Measurements from ENCODE around the gene HOXA11.
A peak's percentile ranks its signal among the peaks of the same experiment; 100 is the strongest.

The HOXA11 gene

DNA sequence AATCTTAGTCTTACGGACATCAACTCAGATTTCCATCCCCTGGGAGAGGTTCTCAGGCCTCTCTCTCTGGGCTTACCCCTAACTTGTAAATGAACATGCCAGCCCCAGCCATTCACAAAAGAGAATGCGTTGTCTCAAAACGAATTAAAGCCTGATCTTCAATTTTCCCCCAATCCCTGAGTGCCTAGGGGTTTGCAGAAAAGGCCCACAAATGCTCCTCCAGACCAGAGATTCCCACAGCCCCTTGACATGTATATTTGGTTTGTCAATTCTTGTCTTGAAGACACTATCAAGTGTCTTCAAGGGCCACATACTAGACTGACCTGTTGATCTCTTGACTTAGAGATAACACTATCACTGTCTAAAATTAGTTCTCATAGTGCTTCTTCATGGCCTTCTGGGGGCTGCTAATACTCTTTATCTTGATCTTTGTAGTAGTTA is 26.8 kb upstream of the HOXA11 start:
- no peak; the same call in 1 of the 2 replicates for TF ChIP-seq EZH2phosphoT487 (IDR thresholded peaks at IDR 0.05; ENCODE audit: borderline replicate concordance, low read length)
- TF ChIP-seq, protein P1, sequence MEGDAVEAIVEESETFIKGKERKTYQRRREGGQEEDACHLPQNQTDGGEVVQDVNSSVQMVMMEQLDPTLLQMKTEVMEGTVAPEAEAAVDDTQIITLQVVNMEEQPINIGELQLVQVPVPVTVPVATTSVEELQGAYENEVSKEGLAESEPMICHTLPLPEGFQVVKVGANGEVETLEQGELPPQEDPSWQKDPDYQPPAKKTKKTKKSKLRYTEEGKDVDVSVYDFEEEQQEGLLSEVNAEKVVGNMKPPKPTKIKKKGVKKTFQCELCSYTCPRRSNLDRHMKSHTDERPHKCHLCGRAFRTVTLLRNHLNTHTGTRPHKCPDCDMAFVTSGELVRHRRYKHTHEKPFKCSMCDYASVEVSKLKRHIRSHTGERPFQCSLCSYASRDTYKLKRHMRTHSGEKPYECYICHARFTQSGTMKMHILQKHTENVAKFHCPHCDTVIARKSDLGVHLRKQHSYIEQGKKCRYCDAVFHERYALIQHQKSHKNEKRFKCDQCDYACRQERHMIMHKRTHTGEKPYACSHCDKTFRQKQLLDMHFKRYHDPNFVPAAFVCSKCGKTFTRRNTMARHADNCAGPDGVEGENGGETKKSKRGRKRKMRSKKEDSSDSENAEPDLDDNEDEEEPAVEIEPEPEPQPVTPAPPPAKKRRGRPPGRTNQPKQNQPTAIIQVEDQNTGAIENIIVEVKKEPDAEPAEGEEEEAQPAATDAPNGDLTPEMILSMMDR (IDR thresholded peaks at IDR 0.05; ENCODE audit: low read depth, low read length, poor library complexity, severe bottlenecking) = no peak
- no peaks in the 10 kb centered on the region for H3K79me2 ChIP-seq (ENCODE audit: control insufficient read depth, low read length)
- no peaks in the 10 kb centered on the region for H3K9me3 ChIP-seq (ENCODE audit: control insufficient read depth, insufficient read depth, low read length)
- H3K4me1 ChIP-seq (ENCODE audit: control insufficient read depth, low read length) = peaks cover 5% of the 10 kb centered on the region
- no peak overlapping the region for H3K27ac ChIP-seq (ENCODE audit: low read depth, low read length)
- H3K27me3 ChIP-seq (ENCODE audit: control insufficient read depth, low read length) = peaks cover 69% of the 10 kb centered on the region
- no peak overlapping the region for H3K4me3 ChIP-seq (ENCODE audit: low read length)
- no peaks in the 10 kb centered on the region for H3K36me3 ChIP-seq (ENCODE audit: control insufficient read depth, low read length)
- no peak overlapping the region for H3K4me2 ChIP-seq (ENCODE audit: low read length)
- peaks cover 5% of the 10 kb centered on the region; the same call in 1 of the 2 replicates for H4K20me1 ChIP-seq (ENCODE audit: control insufficient read depth, insufficient read depth, low read depth, low read length)
- no peaks in the 10 kb centered on the region for H3F3A ChIP-seq (ENCODE audit: control insufficient read depth, insufficient read depth)
- H3K9me2 ChIP-seq (replicated peaks; ENCODE audit: control insufficient read depth, low read length) = no peaks in the 10 kb centered on the region

DNA sequence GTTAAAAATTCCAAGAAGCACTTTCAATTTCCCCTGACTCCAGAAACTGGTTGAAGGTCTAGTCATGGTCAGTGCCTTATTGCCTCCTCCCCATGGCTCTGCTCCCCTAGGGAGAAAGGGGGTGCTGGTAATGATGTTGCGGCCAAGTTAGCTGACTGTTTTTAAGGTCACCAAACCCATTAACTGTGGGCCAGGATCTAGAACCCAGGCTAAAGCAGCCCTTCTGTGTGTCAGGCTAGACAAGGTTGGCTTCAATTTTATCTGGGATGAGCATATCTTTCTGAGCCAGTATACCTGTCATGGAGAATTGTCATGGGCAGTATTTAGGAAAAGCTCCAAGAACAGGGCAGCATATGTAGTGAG is 26.0 kb upstream of the HOXA11 start:
- TF ChIP-seq, protein P1 (IDR thresholded peaks at IDR 0.05; ENCODE audit: low read depth, low read length, poor library complexity, severe bottlenecking) = no peak
- no peak for TF ChIP-seq EZH2phosphoT487 (IDR thresholded peaks at IDR 0.05; ENCODE audit: borderline replicate concordance, low read length)
- H3K4me3 ChIP-seq (ENCODE audit: low read length) = no peak overlapping the region
- peaks cover 5% of the 10 kb centered on the region for H3K4me1 ChIP-seq (ENCODE audit: control insufficient read depth, low read length)
- no peaks in the 10 kb centered on the region for H3F3A ChIP-seq (ENCODE audit: control insufficient read depth, insufficient read depth)
- H3K4me2 ChIP-seq (ENCODE audit: low read length) = no peak overlapping the region
- H3K79me2 ChIP-seq (ENCODE audit: control insufficient read depth, low read length) = no peaks in the 10 kb centered on the region
- peaks cover 5% of the 10 kb centered on the region; the same call in 1 of the 2 replicates for H4K20me1 ChIP-seq (ENCODE audit: control insufficient read depth, insufficient read depth, low read depth, low read length)
- no peaks in the 10 kb centered on the region for H3K36me3 ChIP-seq (ENCODE audit: control insufficient read depth, low read length)
- no peak overlapping the region for H3K27ac ChIP-seq (ENCODE audit: low read depth, low read length)
- no peaks in the 10 kb centered on the region for H3K9me3 ChIP-seq (ENCODE audit: control insufficient read depth, insufficient read depth, low read length)
- H3K27me3 ChIP-seq (ENCODE audit: control insufficient read depth, low read length) = peaks cover 69% of the 10 kb centered on the region
- H3K9me2 ChIP-seq (replicated peaks; ENCODE audit: control insufficient read depth, low read length) = no peaks in the 10 kb centered on the region

- H3K4me1 ChIP-seq (ENCODE audit: control insufficient read depth, low read length) = peaks cover 5% of the 10 kb centered on the region
- H3K27me3 ChIP-seq (ENCODE audit: control insufficient read depth, low read length) = peaks cover 70% of the 10 kb centered on the region
- no peaks in the 10 kb centered on the region for H3K79me2 ChIP-seq (ENCODE audit: control insufficient read depth, low read length)
- TF ChIP-seq, protein P1 (IDR thresholded peaks at IDR 0.05; ENCODE audit: low read depth, low read length, poor library complexity, severe bottlenecking) = peak; percentile 90
- TF ChIP-seq EZH2phosphoT487 (IDR thresholded peaks at IDR 0.05; ENCODE audit: borderline replicate concordance, low read length) = no peak
- peak overlapping the region; percentile 47 for H3K4me3 ChIP-seq (ENCODE audit: low read length)
- no peaks in the 10 kb centered on the region for H3K9me2 ChIP-seq (replicated peaks; ENCODE audit: control insufficient read depth, low read length)
- peaks cover 5% of the 10 kb centered on the region; the same call in 1 of the 2 replicates for H4K20me1 ChIP-seq (ENCODE audit: control insufficient read depth, insufficient read depth, low read depth, low read length)
- no peaks in the 10 kb centered on the region for H3K36me3 ChIP-seq (ENCODE audit: control insufficient read depth, low read length)
- no peak overlapping the region for H3K27ac ChIP-seq (ENCODE audit: low read depth, low read length)
- peak overlapping the region; percentile 59 for H3K4me2 ChIP-seq (ENCODE audit: low read length)
- H3F3A ChIP-seq (ENCODE audit: control insufficient read depth, insufficient read depth) = no peaks in the 10 kb centered on the region
- H3K9me3 ChIP-seq (ENCODE audit: control insufficient read depth, insufficient read depth, low read length) = no peaks in the 10 kb centered on the region
Observed at GRCh38 chr7:27210441-27211083, 25.5 kb upstream of the HOXA11 start.

Data from DOHH2 (cell line).